SK-N-SH (cell line): ENCODE results near the gene CSNK1G3.

Source experiments
- CTCF ChIP-seq: fragments of 200-600 bp; sonication (generic); IDR thresholded peaks from 2 replicates; pipeline ENCODE4 v1.6.1; 2017; ENCODE audit warnings: antibody characterized with exemption, mild to moderate bottlenecking, moderate library complexity
- ELF1 ChIP-seq: IDR thresholded peaks from 2 replicates; pipeline ENCODE4 v1.4.0; 2012
- FOXJ3 ChIP-seq: sonication (generic); formaldehyde crosslinking; IDR thresholded peaks from 2 replicates; pipeline ENCODE4 v1.5.1; 2020; ENCODE audit warnings: mild to moderate bottlenecking, missing genetic modification reagents
- JUND ChIP-seq: IDR thresholded peaks from 2 replicates; pipeline ENCODE4 v1.4.0; 2012
- MXI1 ChIP-seq: IDR thresholded peaks from 2 replicates; pipeline ENCODE4 v1.6.1; 2012; ENCODE audit warnings: mild to moderate bottlenecking, low read depth, low read length, improper control_type of control experiment
- NFIC ChIP-seq: IDR thresholded peaks from 2 replicates; pipeline ENCODE4 v1.4.0; 2012; ENCODE audit warnings: borderline replicate concordance
- REST ChIP-seq: IDR thresholded peaks from 2 replicates; pipeline ENCODE4 v1.6.1; 2012; ENCODE audit warnings: mild to moderate bottlenecking, low read depth, low read length, moderate library complexity
- TAF1 ChIP-seq: IDR thresholded peaks from 2 replicates; pipeline ENCODE4 v1.6.1; 2012; ENCODE audit warnings: low read depth, mild to moderate bottlenecking, low read length, moderate library complexity, borderline replicate concordance
- TEAD4 ChIP-seq: IDR thresholded peaks from 2 replicates; pipeline ENCODE4 v1.4.0; 2012; ENCODE audit warnings: mild to moderate bottlenecking, borderline replicate concordance; ENCODE audit not compliant: insufficient read depth
- USF2 ChIP-seq: fragments of 150-350 bp; IDR thresholded peaks from 2 replicates; pipeline ENCODE4 v1.6.1; 2017; ENCODE audit warnings: antibody characterized with exemption, low read length, low read depth, borderline replicate concordance

- TF ChIP-seq TAF1 (no peak), MXI1 (no peak), CTCF (no peak), REST (no peak), JUND (no peak), FOXJ3 (CRISPR knock-in tag) (no peak), TEAD4 (no peak), USF2 (no peak), NFIC (no peak), ELF1 (no peak)
Observed at GRCh38 chr5:123530728-123531127, 18.8 kb downstream of the CSNK1G3 start.
